Panc1 (cell line): ENCODE measurements around the gene HCN3. TPM values are rescaled to one million over a fixed set of nuclear protein-coding genes. Genes with fewer than 3 reads are reported as not detected.

ENCODE experiments used
- total RNA-seq: library from RNA; stranded (reverse); gene quantifications from one replicate; pipeline ENCODE4 v1.2.1, GENCODE V29; 2021; ENCODE audit not compliant: unreplicated experiment

The HCN3 gene
- total RNA-seq, 1 experiment from 2014 or later = 7.8 TPM

Other genes starting within 250 kb of the HCN3 start
- gene DCST2, start 243.7 kb upstream of the HCN3 start, total RNA-seq = 0.13 TPM
- not detected for gene DCST1, start 243.6 kb upstream of the HCN3 start, total RNA-seq
- gene ADAM15, start 226.1 kb upstream of the HCN3 start, total RNA-seq = 41.7 TPM
- gene EFNA4, start 213.7 kb upstream of the HCN3 start, total RNA-seq = 8.0 TPM
- gene EFNA3, start 198.6 kb upstream of the HCN3 start, total RNA-seq = 2.3 TPM
- 23.8 TPM for gene EFNA1, start 149.6 kb upstream of the HCN3 start, total RNA-seq
- gene SLC50A1, start 141.6 kb upstream of the HCN3 start, total RNA-seq = 67.4 TPM
- 66.0 TPM for gene DPM3, start 136.9 kb upstream of the HCN3 start, total RNA-seq
- gene KRTCAP2, start 104.2 kb upstream of the HCN3 start, total RNA-seq = 155 TPM
- gene TRIM46, start 103.6 kb upstream of the HCN3 start, total RNA-seq = 3.8 TPM
- 35.9 TPM for gene THBS3, start 69.6 kb upstream of the HCN3 start, total RNA-seq
- gene MTX1, start 68.8 kb upstream of the HCN3 start, total RNA-seq = 53.6 TPM
- gene ENTREP3, start 22.0 kb upstream of the HCN3 start, total RNA-seq = 94.7 TPM
- 200 TPM for gene SCAMP3, start 15.1 kb upstream of the HCN3 start, total RNA-seq
- 43.6 TPM for gene CLK2, start 4.0 kb upstream of the HCN3 start, total RNA-seq
- 0.13 TPM for gene PKLR, start 24.0 kb downstream of the HCN3 start, total RNA-seq
- 255 TPM for gene FDPS, start 31.4 kb downstream of the HCN3 start, total RNA-seq
- gene RUSC1, start 43.4 kb downstream of the HCN3 start, total RNA-seq = 77.9 TPM